Bone marrow (tissue), 2 donors: ENCODE data around the gene NPHP4.
A peak's percentile ranks its signal among the peaks of the same experiment; 100 is the strongest.

Experiments
- DNase-seq, 2 donors: peaks; one replicate each; lab custom pipeline; 2025; lab: John Stamatoyannopoulos, UW

The NPHP4 gene

GRCh38 chr1:5992026-5992813, at the start of gene NPHP4:
Gene NPHP4, minus strand, starts transcription at chr1:5992425. Its CDS starts 6,136 bp downstream, at chr1:5986289.
- peak; percentile 94 to 99 for DNase-seq

GRCh38 chr1:6041432-6042062, 49.3 kb upstream of the NPHP4 start:
- DNase-seq: no peak

GRCh38 chr1:6040861-6041415, 48.7 kb upstream of the NPHP4 start:
- no peak for DNase-seq

- no peak for DNase-seq
Observed at GRCh38 chr1:6040444-6040843, 48.2 kb upstream of the NPHP4 start.

- DNase-seq: no peak
Observed at GRCh38 chr1:6039031-6039430, 46.8 kb upstream of the NPHP4 start.

- no peak for DNase-seq
Observed at GRCh38 chr1:6038603-6039002, 46.4 kb upstream of the NPHP4 start.

GRCh38 chr1:6037338-6037762, 45.1 kb upstream of the NPHP4 start:
- peak in 1 of 2 donors; percentile 77 for DNase-seq

GRCh38 chr1:6035719-6036118, 43.5 kb upstream of the NPHP4 start:
- no peak for DNase-seq

GRCh38 chr1:6035303-6035702, 43.1 kb upstream of the NPHP4 start:
- DNase-seq: no peak

GRCh38 chr1:6034750-6035096, 42.5 kb upstream of the NPHP4 start:
- no peak for DNase-seq

- no peak for DNase-seq
Observed at GRCh38 chr1:6033986-6034749, 41.9 kb upstream of the NPHP4 start.

- no peak for DNase-seq
Observed at GRCh38 chr1:6033124-6033523, 40.9 kb upstream of the NPHP4 start.

- DNase-seq: no peak
Observed at GRCh38 chr1:6030547-6031261, 38.5 kb upstream of the NPHP4 start.

- no peak for DNase-seq
Observed at GRCh38 chr1:6030132-6030531, 37.9 kb upstream of the NPHP4 start.

GRCh38 chr1:6029351-6029750, 37.1 kb upstream of the NPHP4 start:
- DNase-seq: no peak

- DNase-seq: peak; percentile 50 to 90
Observed at GRCh38 chr1:6028042-6028850, 36.0 kb upstream of the NPHP4 start.

- no peak for DNase-seq
Observed at GRCh38 chr1:6027591-6027990, 35.4 kb upstream of the NPHP4 start.

GRCh38 chr1:6026095-6026809, 34.0 kb upstream of the NPHP4 start:
- DNase-seq: peak; percentile 54 to 94

GRCh38 chr1:6025269-6026094, 33.3 kb upstream of the NPHP4 start:
- peak in 1 of 2 donors; percentile 45 for DNase-seq
